A172 (cell line): ENCODE measurements around the gene ANKRD55. TPM values are rescaled to one million over a fixed set of nuclear protein-coding genes. Genes with fewer than 3 reads are reported as not detected.
A peak's percentile ranks its signal among the peaks of the same experiment; 100 is the strongest.
"Not testable (repeated sequence)": the region's sequence is repeated elsewhere in the genome, so short reads cannot be mapped to it uniquely, and the experiment has no call there.

Experiments used
- DNase-seq: peaks from one replicate; pipeline ENCODE4 v3.0.0-alpha.2; 2015; ENCODE audit warnings: low spot score
- total RNA-seq: library from RNA; depleted of rRNA; stranded (reverse); fragments of >200 nt; shearing (Covaris generic); gene quantifications from 2 replicates; pipeline ENCODE4 v1.2.3, GENCODE V29; 2014; rRNA removed

Gene ANKRD55
- not detected in 2 replicates for total RNA-seq

DNA sequence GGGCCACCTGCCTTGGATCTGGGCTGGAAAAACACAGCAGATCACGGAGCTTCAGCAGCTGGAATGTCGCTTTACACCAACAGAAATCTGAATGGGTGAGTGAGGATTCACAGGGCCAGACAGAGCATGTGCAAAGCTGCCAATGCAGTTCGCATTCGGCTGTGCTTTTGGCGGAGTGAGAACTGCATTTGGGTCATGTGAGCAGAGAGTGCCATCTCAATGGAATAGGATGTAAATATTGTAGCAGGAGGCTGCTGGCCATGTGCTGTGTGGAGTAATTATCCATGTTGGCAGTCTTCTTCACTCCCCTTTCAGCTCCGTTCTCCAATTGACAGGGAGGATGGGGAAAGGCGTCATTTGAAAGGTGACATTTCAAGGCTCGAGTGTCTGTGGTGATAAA lies at the start of gene ANKRD55:
Gene ANKRD55, minus strand, starts transcription at position 101 of the 400 bp plus-strand sequence. CDS start 417 bp downstream, outside the sequence.
- DNase-seq = no peak

DNA sequence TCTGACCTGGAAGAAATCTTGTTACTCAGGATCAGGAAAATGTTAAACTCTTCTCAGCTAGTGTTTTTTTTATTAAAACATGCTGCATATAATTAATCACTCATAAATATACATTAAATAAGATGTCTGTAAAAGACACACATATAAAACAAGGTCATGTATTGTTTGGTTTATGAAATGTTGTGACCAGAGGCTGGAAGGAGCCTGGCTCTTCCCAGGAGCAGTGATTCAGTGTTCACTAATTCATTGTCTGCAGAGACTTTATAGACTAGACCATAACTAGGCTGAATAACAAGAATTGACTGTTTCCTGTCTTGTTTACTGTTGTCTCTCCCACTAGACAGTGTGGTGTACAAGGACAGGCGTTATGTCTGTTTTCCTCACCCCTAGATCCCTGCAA lies 49.1 kb upstream of the ANKRD55 start:
- no peak for DNase-seq

DNA sequence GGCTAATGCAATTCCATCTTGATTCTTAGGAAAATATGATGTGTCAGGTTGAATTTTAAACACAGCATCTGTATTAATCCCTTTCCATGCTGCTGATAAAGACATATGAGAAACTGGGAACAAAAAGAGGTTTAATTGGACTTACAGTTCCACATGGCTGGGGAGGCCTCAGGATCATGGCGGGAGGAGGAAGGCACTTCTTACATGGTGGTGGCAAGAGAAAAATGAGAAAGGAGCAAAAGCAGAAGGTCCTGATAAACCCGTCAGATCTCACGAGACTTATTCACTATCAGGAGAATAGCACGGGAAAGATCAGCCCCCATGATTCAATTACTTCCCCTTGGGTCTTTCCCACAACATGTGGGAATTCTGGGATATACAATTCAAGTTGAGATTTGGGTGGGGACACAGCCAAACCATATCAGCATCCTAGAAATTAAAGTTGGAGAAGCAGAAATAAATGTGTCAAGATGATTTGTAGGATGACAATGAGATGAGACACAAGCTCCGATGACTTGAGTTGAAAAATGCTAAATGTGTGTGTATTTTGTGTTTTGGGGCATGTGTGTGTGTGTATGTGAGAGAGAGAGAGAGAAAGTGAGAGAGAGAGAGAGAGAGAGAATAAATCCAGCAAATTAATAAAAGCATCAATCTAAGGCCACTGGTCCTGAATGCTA lies 48.5 kb upstream of the ANKRD55 start:
- DNase-seq = peak; percentile 52

DNA sequence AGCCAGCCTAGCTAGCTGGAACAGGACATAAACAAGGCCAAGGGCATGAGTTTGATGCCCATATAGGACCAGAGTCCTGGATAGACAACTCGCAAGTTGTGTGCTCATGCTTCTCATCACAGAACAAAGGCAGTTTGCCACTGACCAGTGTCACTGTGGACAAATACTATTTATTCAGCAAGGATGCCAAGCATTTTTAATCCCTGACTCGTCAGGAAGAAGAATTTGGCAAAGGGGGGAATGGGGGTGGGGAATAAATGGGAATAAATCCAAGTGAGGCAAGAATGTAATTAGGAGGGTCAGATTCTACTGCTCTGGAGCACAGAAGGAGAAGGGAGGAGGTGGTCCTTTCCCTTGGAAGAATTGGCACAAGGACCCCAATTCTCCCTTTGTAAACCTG lies 46.8 kb upstream of the ANKRD55 start:
- peak; percentile 94 for DNase-seq

DNA sequence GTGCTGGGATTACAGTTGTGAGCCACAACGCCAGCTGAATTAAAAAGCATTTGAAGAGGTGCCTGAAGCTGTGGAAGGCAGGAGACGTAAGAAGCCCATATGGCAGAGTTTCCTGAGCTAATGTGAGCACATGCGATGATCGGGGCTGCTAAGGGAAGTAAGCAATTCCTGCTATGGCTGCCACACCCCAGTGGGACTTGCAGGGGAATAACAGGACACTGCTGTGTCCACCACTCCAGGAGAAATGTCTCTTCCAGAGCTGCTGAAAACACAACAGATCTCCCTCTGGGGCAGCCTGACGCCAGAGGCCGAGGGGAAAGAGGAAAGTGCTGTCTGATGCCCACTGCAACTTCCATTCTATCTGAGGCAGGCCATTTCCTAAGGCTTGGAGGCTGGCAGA lies 46.2 kb upstream of the ANKRD55 start:
- DNase-seq = no peak

DNA sequence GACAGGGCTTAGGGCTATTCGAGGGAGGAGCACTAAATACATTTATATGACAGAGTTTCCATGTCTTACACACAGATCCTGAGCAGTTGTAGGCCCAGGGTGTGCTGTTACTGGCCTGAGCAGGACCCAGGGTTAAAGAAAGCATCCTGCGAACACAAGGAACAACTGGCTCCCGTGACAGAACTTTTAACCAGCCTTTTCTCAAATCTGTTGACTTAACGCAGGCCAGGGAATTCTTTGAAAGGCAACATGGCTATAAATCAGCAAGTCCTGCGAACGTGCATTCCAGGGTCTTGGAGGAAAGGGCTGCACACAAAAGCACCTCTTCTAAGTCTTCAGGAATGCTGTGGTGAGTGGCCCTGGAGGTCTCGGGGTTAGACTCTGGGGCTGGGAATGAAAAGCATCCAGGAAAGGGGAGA lies 45.2 kb upstream of the ANKRD55 start:
- DNase-seq = peak; percentile 96

DNA sequence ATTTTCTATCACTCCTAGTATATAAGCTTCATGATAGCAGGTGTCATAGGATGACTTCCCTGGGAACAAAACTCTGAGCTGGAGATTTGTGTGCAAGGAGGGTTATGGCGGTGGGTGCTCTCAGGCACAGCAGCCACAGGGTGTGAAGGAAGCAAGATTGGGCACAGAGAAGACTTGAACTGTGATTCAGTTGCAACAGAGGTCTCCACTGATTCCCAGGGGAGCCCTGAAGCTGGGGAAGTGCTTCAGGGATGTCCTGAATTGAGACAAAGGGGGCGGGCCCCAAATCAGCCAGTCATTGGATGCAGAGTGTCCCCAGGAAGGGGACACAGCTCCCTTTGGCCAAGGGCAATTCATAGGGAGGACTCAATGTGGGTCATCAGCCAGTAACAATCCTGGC lies 44.4 kb upstream of the ANKRD55 start:
- no peak for DNase-seq

DNA sequence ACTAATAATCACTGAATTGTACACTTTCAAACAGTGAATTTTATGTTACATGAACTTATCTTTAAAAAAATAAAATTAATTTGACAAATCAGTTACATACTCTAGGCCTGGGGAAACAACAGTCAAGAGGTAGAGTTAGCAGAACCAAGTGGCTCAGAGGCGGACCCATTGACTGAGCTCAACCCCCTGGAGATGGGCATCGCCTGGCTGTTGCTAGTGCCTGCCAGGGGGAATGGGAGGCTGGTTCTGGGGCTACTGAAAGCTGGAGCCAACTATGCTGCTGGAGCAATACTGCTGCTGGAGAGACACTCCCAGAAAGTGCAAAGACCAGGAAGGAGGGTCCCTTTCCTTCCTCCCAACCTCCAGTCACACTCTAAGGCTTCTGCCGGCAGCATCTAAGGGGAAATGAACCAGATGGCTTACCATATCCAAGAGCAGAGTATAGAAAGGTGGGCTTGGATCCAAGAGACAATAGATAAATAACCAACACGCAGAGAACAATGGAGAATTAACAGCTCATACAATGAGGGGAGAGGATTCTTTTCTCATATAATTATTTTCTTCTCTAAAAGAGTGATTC lies 40.3 kb upstream of the ANKRD55 start:
- no peak for DNase-seq

DNA sequence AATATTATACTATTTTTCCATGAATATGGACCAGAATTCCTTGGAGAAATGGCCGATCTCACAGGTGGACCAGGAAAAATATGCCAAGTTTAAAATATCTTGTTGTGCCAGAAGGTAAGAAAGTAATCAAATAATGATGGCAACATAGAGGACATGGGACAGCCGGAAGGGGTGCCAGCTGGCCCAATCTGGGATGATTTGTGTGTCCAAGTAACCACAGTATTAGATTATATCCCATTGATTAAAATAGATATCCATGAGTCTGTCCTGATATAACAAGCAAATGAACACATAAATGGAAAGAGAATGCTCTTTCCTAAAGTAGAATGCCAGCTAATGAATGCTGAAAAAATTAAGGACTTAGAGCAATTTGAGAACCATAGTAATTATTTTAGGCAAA lies 39.6 kb upstream of the ANKRD55 start:
- DNase-seq = no peak

DNA sequence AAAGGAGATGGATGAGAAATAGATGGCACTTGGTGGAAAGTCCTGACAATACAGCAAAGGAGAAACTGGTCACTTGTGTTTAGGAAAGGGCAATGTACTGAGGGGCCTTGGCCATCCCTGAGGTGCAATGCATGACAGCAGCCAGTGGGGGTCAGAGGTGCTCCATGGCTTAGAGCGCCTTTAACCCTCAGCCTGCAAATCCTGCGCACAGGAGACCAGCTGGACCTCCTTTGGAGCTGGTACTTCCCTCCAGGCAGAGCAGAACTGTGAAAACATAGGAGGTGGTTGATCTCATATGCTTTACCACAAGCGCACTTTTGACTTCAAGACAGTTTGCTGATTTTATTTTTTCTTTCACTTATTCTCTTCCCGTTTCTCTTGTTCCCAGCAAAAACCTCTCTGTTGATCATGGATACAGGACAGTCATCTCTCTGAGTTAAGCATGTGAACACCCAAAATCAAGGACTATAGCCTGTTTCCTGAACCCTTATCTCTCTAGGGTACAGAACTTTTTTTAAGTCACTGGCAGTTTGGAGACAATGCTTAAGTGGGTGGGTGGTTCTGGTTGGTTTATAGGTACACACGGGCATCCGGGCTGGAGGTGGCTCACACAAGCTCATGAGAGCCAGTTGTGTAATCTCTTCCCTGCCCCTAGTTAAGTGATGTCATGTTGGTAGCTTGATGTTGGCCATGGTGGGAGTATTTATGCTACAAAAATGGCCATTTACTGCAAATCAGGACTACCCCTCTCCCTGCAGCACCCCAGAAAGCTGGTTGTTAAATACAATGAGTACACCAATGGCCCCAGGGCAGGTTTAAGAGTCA lies 37.6 kb upstream of the ANKRD55 start:
- DNase-seq = peak; percentile 86

DNA sequence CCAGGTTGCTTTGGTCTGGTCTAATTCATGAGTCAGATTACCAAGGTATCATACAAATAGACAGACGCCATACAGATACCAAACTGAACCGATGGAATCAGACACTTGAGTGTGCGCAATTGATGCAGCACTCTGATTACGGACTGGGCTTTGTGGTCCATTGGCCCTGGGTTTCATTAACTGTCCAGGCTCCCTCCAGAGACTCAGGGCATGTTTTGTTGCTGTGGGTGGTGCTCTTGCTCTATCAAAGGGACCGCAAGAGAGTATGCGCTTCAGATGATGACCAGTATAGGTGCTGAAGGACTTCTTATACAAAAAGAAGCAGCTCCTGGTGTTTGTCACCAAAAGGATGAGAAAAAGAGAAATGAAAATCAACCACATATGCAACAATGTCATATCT lies 36.9 kb upstream of the ANKRD55 start:
- no peak for DNase-seq

DNA sequence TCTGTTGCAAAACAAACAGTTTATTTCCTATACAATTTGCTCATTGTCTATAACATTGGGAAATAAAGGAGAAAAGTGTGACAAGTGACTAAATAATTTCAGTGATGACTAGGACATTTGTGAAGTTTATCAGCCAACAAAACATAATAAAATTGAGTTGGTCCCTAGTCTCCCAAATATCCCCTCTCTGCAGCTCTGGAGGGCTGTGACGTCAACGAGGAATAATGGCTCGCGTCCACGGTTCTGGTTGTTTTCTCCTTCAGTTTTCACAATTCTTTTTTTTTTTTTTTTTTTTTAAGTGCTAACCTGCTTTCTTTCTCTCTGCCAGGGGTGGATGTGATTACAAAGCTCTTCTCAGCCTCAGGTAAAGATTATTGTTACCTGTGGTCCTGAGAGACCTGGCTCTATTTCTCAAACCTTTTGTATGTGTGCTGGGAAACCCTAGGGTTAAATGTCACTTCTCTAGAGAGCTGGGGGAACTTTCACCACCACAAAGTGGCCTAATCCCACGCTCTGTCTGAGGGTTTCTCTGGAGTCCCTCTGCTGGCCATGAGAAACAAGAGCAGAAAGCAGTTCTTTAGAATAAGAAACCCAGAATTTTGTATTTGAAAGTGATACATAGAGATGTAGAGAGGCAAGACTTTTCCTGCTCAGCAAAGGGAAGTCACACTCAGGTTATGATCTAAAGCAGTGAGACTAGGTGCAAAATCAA lies 36.2 kb upstream of the ANKRD55 start:
- DNase-seq = peak; percentile 22

DNA sequence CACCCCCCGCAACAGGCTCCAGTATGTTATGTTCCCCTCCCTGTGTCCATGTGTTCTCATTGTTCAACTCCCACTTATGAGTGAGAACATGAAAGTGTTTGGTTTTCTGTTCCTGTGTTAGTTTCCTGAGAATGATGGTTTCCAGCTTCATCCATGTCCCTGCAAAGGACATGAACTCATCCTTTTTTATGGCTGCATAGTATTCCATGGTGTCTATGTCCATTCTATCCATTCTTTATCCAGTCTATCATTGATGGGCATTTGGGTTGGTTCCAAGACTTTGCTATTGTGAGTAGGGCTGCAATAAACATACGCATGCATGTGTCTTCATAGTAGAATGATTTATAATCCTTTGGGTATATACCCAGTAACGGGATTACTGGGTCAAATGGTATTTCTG lies 35.6 kb upstream of the ANKRD55 start:
- DNase-seq = not testable (repeated sequence)

DNA sequence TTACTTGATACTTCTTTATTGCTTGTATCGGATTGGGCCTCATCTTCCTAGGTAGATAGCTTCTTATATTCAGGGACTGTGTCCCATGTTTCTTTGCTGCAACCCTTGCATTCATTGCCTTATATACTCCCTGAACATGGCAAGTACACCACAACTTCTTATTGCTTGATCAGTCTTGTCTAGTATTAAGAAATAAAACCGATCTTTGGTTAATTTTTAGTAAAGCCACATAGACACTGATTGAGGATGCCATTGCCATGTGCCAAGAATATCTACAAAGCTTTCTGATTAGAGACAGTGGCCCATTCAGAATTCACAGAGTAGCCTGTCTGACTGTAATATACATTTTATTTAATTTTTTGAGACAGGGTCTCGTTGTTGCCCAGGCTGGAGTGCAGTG lies 34.7 kb upstream of the ANKRD55 start:
- DNase-seq = no peak

DNA sequence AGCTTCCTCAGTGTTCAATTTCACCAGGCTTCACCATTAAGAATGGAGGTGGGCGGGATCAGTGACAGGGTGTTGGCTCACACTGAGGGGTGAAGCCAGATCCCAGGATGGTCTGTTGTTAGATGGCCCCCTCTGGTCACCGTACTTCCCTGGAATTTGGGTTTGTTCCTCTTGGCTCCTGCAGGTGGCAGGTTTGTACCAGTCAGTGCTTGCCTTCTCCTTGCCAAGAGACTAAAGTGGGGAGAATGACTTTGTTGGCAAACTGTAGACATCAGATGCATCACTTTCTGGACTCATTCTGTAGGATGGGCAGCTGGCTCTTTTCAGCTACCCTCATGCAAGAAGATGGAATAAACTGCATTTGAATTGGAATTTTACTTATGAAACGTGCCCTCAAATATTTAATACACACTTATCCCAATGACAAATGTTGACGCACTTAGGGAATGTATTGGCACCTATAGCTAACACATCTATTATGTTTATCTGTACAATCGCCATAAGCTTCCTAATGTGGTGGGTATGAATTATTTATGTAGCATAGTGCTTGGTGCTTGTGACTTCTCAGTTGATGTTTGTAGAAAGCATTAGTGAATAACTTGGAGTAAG lies 31.4 kb upstream of the ANKRD55 start:
- peak; percentile 70 for DNase-seq

DNA sequence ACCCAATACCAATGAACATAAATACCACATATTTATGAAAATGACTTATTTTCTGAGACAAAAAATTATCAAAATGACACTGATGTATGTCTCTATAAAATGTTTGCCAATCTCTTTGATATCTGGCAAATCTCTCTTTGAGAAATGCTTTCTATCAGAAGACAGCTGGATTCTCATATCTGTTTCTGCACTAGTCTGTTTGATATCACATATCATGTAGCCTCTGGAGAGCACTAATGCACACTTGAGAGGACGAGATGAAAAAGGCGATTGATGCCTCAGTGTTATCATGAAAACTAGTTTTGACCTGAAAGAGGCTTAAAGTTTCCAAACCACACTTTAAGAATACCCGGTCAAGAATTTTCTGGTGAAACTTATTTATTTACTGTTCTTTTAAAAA lies 29.1 kb upstream of the ANKRD55 start:
- DNase-seq = no peak

DNA sequence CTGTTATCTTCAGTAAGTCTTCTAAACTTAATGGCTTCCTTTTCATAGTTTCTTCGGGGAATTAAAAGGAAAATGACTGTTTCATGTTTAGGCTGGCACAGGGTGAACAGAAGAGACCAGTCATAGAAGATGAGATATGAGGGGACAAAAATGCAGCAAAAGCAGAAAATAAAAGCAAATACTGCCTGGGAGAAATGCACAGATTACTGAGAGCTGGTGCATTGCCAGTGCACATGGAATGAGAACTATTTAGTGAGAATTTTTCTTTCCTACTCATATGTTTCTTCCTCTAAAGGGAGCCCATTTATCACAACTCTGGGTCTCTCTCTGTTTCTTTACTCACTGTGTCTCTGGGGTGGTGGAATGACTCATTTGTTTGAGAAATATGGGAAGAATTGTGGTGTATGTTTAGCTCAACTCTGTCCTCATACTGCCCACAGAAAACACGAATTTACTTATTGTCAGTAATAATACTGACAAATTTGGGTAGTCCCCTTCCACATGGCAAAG lies 25.9 kb upstream of the ANKRD55 start:
- DNase-seq = peak; percentile 86

DNA sequence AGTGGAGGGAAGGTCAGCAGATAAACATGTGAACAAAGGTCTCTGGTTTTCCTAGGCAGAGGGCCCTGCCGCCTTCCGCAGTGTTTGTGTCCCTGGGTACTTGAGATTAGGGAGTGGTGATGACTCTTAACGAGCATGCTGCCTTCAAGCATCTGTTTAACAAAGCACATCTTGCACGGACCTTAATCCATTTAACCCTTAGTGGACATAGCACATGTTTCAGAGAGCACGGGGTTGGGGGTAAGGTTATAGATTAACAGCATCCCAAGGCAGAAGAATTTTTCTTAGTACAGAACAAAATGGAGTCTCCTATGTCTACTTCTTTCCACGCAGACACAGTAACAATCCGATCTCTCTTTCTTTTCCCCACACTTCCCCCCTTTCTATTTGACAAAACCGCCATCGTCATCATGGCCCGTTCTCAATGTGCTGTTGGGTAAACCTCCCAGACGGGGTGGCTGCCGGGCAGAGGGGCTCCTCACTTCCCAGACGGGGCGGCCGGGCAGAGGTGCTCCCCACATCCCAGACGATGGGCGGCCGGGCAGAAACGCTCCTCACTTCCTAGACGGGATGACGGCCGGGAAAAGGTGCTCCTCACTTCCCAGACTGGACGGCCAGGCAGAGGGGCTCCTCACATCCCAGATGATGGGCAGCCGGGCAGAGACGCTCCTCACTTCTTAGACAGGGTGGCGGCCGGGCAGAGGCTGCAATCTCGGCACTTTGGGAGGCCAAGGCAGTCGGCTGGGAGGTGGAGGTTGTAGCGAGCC lies 24.8 kb upstream of the ANKRD55 start:
- not testable (repeated sequence) for DNase-seq

DNA sequence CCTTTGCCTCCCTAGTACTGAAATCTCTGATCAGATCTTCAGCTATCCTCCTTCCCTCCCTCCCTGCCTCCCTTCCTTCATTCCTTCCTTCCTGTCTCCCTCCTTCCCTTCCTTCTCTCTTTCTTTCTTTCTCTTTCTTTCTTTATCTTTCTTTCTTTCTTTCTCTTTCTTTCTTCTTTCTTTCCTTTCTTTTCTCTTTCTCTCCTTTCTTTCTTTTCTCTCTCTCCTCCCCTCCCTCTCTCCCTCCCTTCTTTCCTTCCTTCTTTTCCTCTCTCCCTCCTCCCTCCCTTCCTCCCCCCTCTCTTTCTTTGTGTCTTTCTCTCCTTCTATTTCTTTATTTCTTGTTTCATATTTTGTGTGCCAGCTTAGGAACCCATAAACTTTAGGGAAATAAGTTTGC lies 23.9 kb upstream of the ANKRD55 start:
- DNase-seq = no peak

DNA sequence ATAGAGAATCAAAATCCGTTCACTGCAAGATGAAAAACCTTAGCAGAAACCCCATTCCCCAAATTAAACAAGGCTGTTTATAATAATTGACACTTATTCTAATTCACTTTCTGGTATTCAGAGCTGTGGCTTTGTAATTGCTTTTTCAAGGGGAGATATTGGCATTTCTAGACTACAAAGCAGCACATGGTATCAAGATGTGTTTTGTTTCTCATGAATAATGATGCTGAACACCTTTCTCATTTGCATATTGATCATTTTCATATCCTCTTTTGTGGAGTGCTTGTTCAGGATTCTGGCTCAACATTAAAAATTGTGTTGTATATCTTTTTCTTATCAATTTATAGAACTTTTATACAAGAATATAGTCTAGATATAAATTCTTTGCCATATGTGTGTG lies 22.4 kb upstream of the ANKRD55 start:
- DNase-seq = no peak

DNA sequence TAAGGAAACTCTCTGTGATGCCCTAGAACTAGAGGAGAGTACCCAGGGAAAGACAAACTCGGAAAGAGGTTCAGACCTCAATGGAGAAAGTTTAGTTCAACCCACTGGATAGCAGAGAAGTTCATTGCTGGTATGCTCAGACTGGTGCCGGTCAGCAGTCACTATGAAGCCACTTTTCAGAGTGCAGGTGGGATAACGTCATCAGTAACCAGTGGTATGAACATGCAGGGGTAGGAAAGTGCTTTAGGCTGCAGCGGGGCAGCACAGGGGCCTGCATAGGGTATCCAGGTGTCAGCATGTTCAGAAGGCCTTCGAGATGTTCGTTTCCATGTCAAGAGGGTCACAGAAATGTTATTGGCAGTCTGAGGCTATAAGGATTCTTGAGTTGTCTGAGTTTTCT lies 20.8 kb upstream of the ANKRD55 start:
- DNase-seq = no peak
